Right ventricle myocardium inferior (tissue), 1 donor: ENCODE data around the gene PATL1. TPM values are rescaled to one million over a fixed set of nuclear protein-coding genes. Genes with fewer than 3 reads are reported as not detected.

Experiments
- microRNA-seq: library from miRNA; unstranded; fragments of <30 nt; microRNA quantifications from one replicate; pipeline ENCODE4 v1.2.0, GENCODE V29; 2020
- total RNA-seq: library from RNA; stranded (reverse); fragmentation: NEBNext Ultra II Directional; extraction: Animal tissue kit (Norgen Biotek cat#: 25700); gene quantifications from one replicate; pipeline ENCODE4 v1.2.1, GENCODE V29; 2021
- donor health status: DM: no; HTN: yes; CAD: no; lungs with severe emphysema.

PATL1 gene
- total RNA-seq, 1 donor from 2014 or later = 22.3 TPM

Small RNA genes within 50 kb of the gene (microRNA-seq; reads per million reads assigned to microRNA genes)
- gene MIR3162 = not detected

Other genes starting within 250 kb of the PATL1 start
- not detected for gene OR5A2, start 242.6 kb downstream of the PATL1 start, total RNA-seq
- gene OR5A1, start 232.6 kb downstream of the PATL1 start, total RNA-seq = not detected
- gene OR4D6, start 212.1 kb downstream of the PATL1 start, total RNA-seq = not detected
- gene OR4D10, start 195.7 kb downstream of the PATL1 start, total RNA-seq = not detected
- not detected for gene OR4D11, start 165.5 kb downstream of the PATL1 start, total RNA-seq
- not detected for gene OR4D9, start 157.5 kb downstream of the PATL1 start, total RNA-seq
- gene OSBP, start 53.3 kb downstream of the PATL1 start, total RNA-seq = 38.5 TPM
- gene OR10V1, start 44.8 kb upstream of the PATL1 start, total RNA-seq = not detected
- gene STX3, start 86.3 kb upstream of the PATL1 start, total RNA-seq = 8.4 TPM
- 92.9 TPM for gene MRPL16, start 141.7 kb upstream of the PATL1 start, total RNA-seq
- not detected for gene CBLIF, start 176.5 kb upstream of the PATL1 start, total RNA-seq
- gene TCN1, start 197.4 kb upstream of the PATL1 start, total RNA-seq = not detected
- gene OOSP3, start 209.7 kb upstream of the PATL1 start, total RNA-seq = not detected